Transverse colon (tissue), 4 donors: ENCODE results near the gene FBLN5. TPM values are rescaled to one million over a fixed set of nuclear protein-coding genes. Genes with fewer than 3 reads are reported as not detected.

Source experiments
- DNase-seq: peaks from one replicate; pipeline ENCODE4 v3.0.0-alpha.2; 2019
- H3K27ac ChIP-seq, 4 donors: fragments of 200-600 bp; sonication (generic); 2 replicates each; pipeline ENCODE4 v1.5.1; 2016 to 2018; ENCODE audit warnings: inconsistent platforms in 4 of 4
- H3K27me3 ChIP-seq: fragments of 200-600 bp; sonication (generic); 2 replicates; pipeline ENCODE4 v1.5.1; 2017; ENCODE audit warnings: inconsistent platforms
- H3K36me3 ChIP-seq, 4 donors: fragments of 200-600 bp; sonication (generic); 2 replicates each; pipeline ENCODE4 v1.5.1; 2017 to 2019; ENCODE audit warnings: inconsistent platforms in 4 of 4
- H3K4me1 ChIP-seq, 4 donors: fragments of 200-600 bp; sonication (generic); 2 replicates each; pipeline ENCODE4 v1.5.1; 2017 to 2020; ENCODE audit warnings: inconsistent platforms in 4 of 4
- H3K4me3 ChIP-seq, 4 donors: fragments of 200-600 bp; sonication (generic); 1 replicate in 1 of 4; 2 replicates in 3 of 4; pipeline versions ENCODE4 v1.5.1 to v1.6.1; 2017 to 2019; ENCODE audit warnings: inconsistent platforms in 4 of 4
- H3K9me3 ChIP-seq, 2 donors: fragments of 200-600 bp; sonication (generic); 2 replicates each; pipeline ENCODE4 v1.5.1; 2017 to 2019; ENCODE audit warnings: inconsistent platforms in 2 of 2
- EP300 ChIP-seq: sonication (generic); formaldehyde crosslinking; IDR thresholded peaks from one replicate; pipeline ENCODE4 v1.6.1; 2017; ENCODE audit warnings: antibody characterized with exemption, low read depth
- POLR2A ChIP-seq: fragments of 450-650 bp; IDR thresholded peaks from one replicate; pipeline ENCODE4 v1.6.1; 2016; ENCODE audit warnings: antibody characterized with exemption, mild to moderate bottlenecking, moderate library complexity
- POLR2AphosphoS5 ChIP-seq, 3 donors: sonication (generic); formaldehyde crosslinking; IDR thresholded peaks; one replicate each; pipeline ENCODE4 v1.6.1; 2016; ENCODE audit warnings: antibody characterized with exemption in 3 of 3
- WGBS, 2 donors: methylation state at CpG; one replicate each; pipeline ENCODE4 v1.1.5; 2018; ENCODE audit warnings: low coverage in 1 of 2; 5-methylcytosine and 5-hydroxymethylcytosine counted together
- in situ Hi-C, 4 donors: fragments of 200-750 bp; cut with MboI; loops; one replicate each; pipeline versions ENCODE4 v1.15.0 to v1.15.1; 2017; ENCODE audit warnings: low sequenced_read_pairs in 3 of 4, low pct_ligation_motif_present in 1 of 4, low pct_unique_long_range_greater_than_20kb in 1 of 4
- intact Hi-C: fragments of 100-400 bp; cut with DNase I; formaldehyde crosslinking; loops from one replicate; pipeline ENCODE4 v1.15.1; 2023; ENCODE audit warnings: low total_unique reads
- total RNA-seq, 4 donors: library from RNA; depleted of rRNA; stranded (reverse); fragments of >200 nt; gene quantifications; one replicate each; pipeline ENCODE4 v1.1.0, GENCODE V29; 2016
- TF ChIP-seq, protein P1 (sequence below), 5 experiments: fragments of 200-600 bp in 3 of 5; fragments of 450-650 bp in 2 of 5; sonication (generic) in 3 of 5; IDR thresholded peaks; 1 replicate in 2 of 5; 2 replicates in 3 of 5; pipeline ENCODE4 v1.5.1; 2016 to 2017; ENCODE audit warnings: antibody characterized with exemption in 5 of 5, inconsistent platforms in 3 of 5, mild to moderate bottlenecking in 2 of 5, moderate library complexity in 1 of 5

Gene FBLN5, protein sequence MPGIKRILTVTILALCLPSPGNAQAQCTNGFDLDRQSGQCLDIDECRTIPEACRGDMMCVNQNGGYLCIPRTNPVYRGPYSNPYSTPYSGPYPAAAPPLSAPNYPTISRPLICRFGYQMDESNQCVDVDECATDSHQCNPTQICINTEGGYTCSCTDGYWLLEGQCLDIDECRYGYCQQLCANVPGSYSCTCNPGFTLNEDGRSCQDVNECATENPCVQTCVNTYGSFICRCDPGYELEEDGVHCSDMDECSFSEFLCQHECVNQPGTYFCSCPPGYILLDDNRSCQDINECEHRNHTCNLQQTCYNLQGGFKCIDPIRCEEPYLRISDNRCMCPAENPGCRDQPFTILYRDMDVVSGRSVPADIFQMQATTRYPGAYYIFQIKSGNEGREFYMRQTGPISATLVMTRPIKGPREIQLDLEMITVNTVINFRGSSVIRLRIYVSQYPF
- total RNA-seq: 100 to 1,000 TPM in 1 of 4 donors, 10 to 100 TPM in 3; 14.6 to 120 (median 38.7) TPM

DNA sequence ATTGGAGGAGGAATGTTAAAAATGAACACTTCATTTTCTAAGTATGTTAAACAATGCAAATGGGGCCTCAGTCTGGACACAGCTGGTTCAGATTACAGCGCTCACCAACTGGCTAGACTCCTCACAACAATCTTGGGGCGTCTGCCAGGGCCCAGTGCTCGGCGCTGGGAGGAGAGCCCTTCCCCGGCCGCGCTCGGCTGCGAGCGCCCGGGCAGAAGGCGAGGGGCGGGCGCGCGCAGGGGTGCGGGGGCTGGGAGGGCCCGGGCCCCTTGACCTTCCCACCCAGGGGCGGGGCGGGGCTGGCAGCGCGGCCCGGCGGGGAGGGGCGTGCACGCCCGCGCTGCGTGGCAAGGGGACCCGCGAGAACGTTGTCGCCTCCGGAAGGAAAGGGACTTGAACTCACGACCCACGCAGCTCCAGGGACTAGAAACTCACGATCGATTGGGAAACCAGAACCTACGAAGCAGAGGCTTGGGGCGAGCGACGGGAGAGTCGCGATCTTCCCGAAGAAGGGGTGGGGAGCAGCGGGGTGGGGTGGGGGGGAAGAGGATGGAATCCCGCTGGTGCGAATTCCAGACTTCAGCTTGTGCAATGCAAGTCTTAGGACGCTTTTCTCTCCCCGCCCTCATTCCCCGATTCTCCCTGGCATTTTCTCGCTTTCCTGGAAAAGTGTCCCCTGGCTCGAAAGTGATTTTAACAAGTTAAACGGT, at the start of gene FBLN5:
FBLN5 (minus strand) TSS at position 220 of the 710 bp plus-strand sequence. CDS start 465 bp downstream, outside the sequence.
- Histone ChIP-seq H3K27me3 (peaks cover 38% of the 10 kb centered on the region), H3K4me3 (peak within 1 kb of the TSS; percentile 36 to 59 (median 49)), H3K4me1 (peaks cover 0 to 8% (median 2%) of the 10 kb centered on the region in 4 donors), H3K9me3 (no peaks in the 10 kb centered on the region), H3K36me3 (no peaks in the 10 kb centered on the region), H3K27ac (peak within 1 kb of the TSS; percentile 63 to 81 (median 68))
- TF ChIP-seq, protein P1, sequence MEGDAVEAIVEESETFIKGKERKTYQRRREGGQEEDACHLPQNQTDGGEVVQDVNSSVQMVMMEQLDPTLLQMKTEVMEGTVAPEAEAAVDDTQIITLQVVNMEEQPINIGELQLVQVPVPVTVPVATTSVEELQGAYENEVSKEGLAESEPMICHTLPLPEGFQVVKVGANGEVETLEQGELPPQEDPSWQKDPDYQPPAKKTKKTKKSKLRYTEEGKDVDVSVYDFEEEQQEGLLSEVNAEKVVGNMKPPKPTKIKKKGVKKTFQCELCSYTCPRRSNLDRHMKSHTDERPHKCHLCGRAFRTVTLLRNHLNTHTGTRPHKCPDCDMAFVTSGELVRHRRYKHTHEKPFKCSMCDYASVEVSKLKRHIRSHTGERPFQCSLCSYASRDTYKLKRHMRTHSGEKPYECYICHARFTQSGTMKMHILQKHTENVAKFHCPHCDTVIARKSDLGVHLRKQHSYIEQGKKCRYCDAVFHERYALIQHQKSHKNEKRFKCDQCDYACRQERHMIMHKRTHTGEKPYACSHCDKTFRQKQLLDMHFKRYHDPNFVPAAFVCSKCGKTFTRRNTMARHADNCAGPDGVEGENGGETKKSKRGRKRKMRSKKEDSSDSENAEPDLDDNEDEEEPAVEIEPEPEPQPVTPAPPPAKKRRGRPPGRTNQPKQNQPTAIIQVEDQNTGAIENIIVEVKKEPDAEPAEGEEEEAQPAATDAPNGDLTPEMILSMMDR (IDR thresholded peaks at IDR 0.05): no peak
- TF ChIP-seq POLR2AphosphoS5 (IDR thresholded peaks at IDR 0.05): peak; percentile 28 to 34 (median 28)
- in situ Hi-C loops (no loop called here), intact Hi-C loops (no loop called here)
- peak; percentile 48 for DNase-seq
- 0 to 5% methylated on average over 2 to 42 of the region's 54 CpGs for WGBS, 2 donors

DNA sequence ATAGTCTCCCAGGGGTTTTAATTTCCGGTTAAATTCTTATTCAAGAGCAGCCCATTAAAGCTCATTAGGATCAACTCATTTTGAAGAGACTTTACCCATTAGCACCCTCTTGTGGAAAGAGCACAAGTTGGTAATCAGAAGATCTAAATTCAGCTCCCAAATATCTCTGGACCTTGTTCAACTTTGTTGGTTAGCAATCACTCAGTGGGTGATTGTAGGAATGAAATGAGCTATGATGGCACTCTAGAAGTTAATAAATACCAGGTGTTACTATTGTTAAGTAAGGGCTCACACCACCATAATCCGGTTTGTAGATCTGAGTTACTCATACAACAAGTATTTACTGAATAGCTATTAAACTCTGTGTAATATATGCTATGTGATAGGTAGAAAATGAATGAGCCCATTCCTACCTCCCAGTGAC, 49.5 kb upstream of the FBLN5 start:
- Histone ChIP-seq H3K36me3 (peaks cover 0 to 36% (median 13%) of the 10 kb centered on the region in 4 donors), H3K27ac (no peak overlapping the region), H3K4me3 (no peak overlapping the region), H3K9me3 (no peaks in the 10 kb centered on the region), H3K27me3 (no peaks in the 10 kb centered on the region), H3K4me1 (peaks cover 0 to 4% (median 2%) of the 10 kb centered on the region in 4 donors)
- intact Hi-C loops (no loop called here), in situ Hi-C loops (loop anchor here in 1 of 4 donors (10.0 kb wide), 1 partner anchor 342 kb away; no protein-coding TSS in a partner anchor)
- 26 to 34% methylated on average over 2 of the region's 2 CpGs for WGBS, 2 donors
- no peak for TF ChIP-seq POLR2AphosphoS5 (IDR thresholded peaks at IDR 0.05)
- TF ChIP-seq, protein P1 (IDR thresholded peaks at IDR 0.05): peak; percentile 26 to 57 (median 49)
- DNase-seq: no peak

DNA sequence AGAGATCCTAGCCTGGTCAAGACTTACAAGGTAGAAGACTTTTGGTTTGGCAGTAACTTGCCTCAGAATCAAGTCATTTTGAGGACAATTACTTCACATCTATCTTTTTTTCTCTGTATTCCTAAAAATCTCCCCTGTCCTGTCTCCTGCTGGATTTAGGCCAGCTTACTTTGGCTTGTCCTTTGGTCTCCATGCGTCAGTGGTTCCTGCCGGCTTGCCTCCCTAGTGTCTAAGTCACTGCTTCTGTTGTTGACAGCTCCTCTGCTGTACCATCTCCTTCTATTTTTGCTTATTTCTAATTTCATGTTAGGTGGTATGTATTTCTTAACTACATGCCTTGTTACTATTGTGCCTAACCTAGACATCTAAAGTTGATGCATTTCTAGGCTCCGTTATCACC, 39.7 kb upstream of the FBLN5 start:
- TF ChIP-seq, protein P1 (IDR thresholded peaks at IDR 0.05): no peak
- TF ChIP-seq POLR2A (no peak), POLR2AphosphoS5 (IDR thresholded peaks at IDR 0.05) (no peak), EP300 (no peak)
- 99 to 100% methylated on average over 3 of the region's 3 CpGs for WGBS, 2 donors
- no peaks in the 10 kb centered on the region for H3K27me3 ChIP-seq
- H3K4me1 ChIP-seq: peaks cover 0 to 11% (median 0%) of the 10 kb centered on the region in 4 donors
- no peak overlapping the region for H3K27ac ChIP-seq
- intact Hi-C loops (no loop called here), in situ Hi-C loops (no loop called here)
- no peaks in the 10 kb centered on the region for H3K9me3 ChIP-seq
- no peak overlapping the region for H3K4me3 ChIP-seq
- peaks cover 0 to 36% (median 12%) of the 10 kb centered on the region in 4 donors for H3K36me3 ChIP-seq
- DNase-seq: no peak
